Omental fat pad (tissue), 4 donors: Measurements from ENCODE around the gene ACOXL. TPM values are rescaled to one million over a fixed set of nuclear protein-coding genes. Genes with fewer than 3 reads are reported as not detected.

ENCODE experiments used
- ATAC-seq: fragments of 150-250 bp; one replicate; pipeline ENCODE4 v1.9.1; 2016; ENCODE audit warnings: mild to moderate bottlenecking, moderate library complexity; ENCODE audit not compliant: low FRiP score
- DNase-seq: peaks from one replicate; pipeline ENCODE4 v3.0.0-alpha.2; 2019; ENCODE audit warnings: low spot score
- CTCF ChIP-seq, 3 donors: fragments of 450-650 bp; IDR thresholded peaks; one replicate each; pipeline ENCODE4 v1.5.1; 2016 to 2017; ENCODE audit warnings: antibody characterized with exemption in 3 of 3, mild to moderate bottlenecking in 3 of 3, moderate library complexity in 2 of 3
- total RNA-seq, 4 donors: library from RNA; depleted of rRNA; stranded (reverse); fragments of >200 nt; gene quantifications; one replicate each; pipeline ENCODE4 v1.1.0, GENCODE V29; 2016

Gene ACOXL
- total RNA-seq, 4 donors from 2014 or later, result 0.12 to 0.84 TPM; not detected in 2

DNA sequence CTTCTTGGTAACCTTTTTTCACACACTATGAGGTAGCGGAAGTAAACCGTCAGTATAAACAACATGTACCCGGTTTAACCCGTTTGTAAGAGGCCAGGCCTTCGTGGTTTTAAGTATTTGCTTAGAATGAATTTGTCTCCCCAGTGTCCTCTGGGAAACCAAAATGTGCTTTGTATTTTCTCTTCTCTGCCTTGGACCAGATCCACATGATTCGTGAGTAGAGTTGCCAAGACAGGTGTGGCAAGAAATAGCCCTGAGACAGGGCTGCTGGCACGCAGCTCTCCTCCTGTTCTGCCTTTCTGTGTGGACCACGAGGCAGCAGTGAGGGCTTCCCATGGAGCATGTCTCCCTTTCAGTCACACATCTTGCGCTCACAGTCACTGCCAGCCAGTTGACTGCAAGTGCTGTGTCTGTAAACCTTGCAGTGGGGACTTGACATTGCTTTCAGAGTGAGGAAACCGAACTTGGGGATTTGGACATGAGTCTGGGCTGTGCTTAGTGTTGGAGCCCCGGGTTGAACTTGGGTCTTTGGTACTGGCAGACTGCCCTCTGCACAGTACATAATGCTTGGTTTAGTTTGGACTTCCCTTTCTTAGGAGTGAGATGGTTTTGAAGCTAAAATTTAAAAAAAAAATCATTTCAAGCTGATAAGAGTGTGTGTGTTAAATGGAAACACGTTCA lies 407.4 kb downstream of the ACOXL start:
- TF ChIP-seq CTCF (IDR thresholded peaks at IDR 0.05), result no peak
- DNase-seq (no peak), ATAC-seq (no peak)

DNA sequence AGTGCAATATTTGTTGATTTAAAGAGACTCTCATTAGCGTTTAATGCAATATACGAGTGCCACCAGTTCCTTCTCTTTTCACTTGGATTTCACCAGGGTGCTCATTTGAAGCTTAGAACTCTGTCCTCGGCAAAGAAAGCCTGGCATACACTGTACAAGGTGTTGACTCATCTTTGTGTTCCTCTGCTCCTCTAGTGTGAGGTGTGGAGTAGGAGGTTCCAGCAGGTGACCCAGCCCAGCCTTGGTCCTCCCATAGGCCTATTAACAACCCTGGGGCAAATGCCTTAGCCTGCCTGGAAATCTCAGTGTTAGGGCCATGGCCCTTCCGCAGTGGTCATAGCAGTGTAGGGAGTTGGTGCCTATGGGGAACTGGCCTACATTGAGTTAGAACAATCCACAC lies 408.4 kb downstream of the ACOXL start:
- no peak for TF ChIP-seq CTCF (IDR thresholded peaks at IDR 0.05)
- no peak for DNase-seq
- ATAC-seq, result no peak

DNA sequence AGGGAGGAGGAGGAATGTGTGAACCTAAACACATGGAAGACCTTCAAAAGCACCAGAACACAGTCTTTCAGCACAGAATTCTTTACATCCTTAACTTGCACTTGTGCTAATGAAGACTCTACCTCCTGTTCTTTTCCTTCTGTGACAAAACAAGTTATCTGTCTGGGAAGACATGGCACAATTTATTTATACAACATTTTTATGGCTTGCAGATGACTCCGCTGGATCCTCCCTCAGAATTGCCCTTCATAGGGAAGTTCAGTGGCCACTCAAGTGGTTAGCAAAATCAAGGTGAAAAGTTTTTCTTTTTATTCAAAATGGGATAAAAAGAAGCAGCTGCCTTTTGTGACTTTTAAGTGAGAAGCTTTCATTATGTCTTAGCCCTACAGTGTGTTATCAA lies 409.7 kb downstream of the ACOXL start:
- ATAC-seq, result no peak
- no peak for TF ChIP-seq CTCF (IDR thresholded peaks at IDR 0.05)
- no peak for DNase-seq

GRCh38 chr2:111143107-111143842 lies 410.9 kb downstream of the ACOXL start:
- ATAC-seq, result no peak

GRCh38 chr2:111143843-111144198 lies 411.4 kb downstream of the ACOXL start:
- no peak for DNase-seq
- ATAC-seq, result no peak
- TF ChIP-seq CTCF (IDR thresholded peaks at IDR 0.05), result no peak

More at GRCh38 chr2:111143107-111143842, 410.9 kb downstream of the ACOXL start:
- no peak for DNase-seq
- no peak for TF ChIP-seq CTCF (IDR thresholded peaks at IDR 0.05)

GRCh38 chr2:111145103-111145760 lies 412.9 kb downstream of the ACOXL start:
- DNase-seq, result no peak
- no peak for TF ChIP-seq CTCF (IDR thresholded peaks at IDR 0.05)
- no peak for ATAC-seq
